T-helper 2 cell (primary cell): ENCODE data around the gene GTF3C6.
"Not testable (repeated sequence)": the region's sequence is repeated elsewhere in the genome, so short reads cannot be mapped to it uniquely, and the experiment has no call there.

ENCODE experiments used
- DNase-seq, 5 experiments: peaks; one replicate each; pipeline versions ENCODE4 v3.0.0 to v3.0.0-alpha.2; 2012 to 2022

The GTF3C6 gene

DNA sequence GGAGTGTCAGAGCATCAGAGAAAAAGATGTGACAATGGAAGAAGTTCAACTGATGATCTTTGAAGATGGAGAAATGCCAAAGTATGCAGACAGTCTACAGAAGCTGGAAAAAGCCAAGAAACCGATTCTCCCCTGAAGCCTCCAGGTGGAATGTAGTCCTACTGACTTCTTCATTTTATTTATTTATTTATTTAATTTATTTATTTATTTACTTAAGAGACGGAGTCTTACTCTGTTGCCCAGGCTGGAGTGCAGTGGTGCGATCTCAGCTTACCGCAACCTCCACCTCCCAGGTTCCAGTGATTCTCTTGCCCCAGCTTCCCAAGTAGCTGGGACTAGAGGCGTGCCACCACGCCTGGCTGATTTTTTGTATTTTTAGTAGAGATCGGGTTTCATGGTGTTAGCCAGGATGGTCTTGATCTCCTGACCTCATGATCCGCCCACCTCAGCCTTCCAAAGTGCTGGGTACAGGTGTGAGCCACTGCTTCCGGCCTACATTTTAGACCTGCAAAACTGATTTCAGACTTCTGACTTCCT is 21.1 kb downstream of the GTF3C6 start:
- DNase-seq, result peak in 1 of 5 experiments; percentile 47

- no peak for DNase-seq
Observed at GRCh38 chr6:110980227-110980626, 21.7 kb downstream of the GTF3C6 start.

DNA sequence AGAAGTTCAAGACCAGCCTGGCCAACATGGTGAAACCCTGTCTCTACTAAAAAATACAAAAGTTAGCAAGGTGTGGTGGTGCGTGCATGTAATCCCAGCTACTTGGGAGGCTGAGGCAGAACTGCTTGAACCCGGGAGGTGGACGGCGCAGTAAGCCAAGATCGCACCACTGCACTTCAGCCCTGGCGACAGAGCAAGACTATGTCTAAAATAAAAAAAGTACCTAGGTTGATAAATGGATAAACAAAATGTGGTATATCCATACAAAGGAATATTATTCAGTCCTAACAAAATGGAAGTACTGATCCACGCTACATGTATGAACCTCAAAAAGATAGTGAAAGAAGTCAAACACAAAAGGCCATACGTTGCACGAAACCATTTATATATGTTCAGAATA is 22.1 kb downstream of the GTF3C6 start:
- no peak for DNase-seq

GRCh38 chr6:110981202-110981600 is 22.7 kb downstream of the GTF3C6 start:
- no peak for DNase-seq

DNA sequence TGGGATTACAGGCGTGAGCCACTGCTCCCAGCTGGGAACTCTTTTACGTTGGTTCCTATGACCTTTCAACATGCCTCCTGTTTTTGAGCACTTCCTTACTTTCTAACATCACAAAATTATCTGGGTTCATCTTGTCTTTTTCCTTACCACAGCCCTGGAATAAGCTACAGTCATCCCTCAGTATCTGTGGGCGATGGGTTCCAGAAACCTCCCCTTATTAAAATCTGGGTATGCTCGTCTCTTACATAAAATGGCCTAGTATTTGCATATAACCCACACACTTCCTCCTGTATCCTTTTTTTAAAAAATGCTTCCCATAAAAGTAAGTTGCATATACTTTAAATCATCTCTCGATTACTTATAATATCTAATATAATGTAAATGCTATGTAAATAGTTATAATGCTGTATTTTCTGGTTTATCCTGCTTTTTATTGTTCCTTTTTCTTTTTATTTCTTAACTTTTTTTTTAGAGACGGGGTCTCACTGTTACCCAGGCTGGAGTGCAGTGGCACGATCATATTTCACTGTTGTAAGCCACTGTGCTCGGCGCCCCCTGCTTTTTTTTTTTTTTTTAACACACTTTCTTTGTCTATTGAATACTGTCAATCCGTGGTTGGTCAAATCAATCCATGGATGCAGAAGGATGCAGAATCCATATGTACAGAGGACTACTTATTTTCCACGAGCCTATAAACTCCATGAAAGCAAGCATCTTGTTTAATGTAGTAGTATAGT is 32.5 kb downstream of the GTF3C6 start:
- no peak for DNase-seq

DNA sequence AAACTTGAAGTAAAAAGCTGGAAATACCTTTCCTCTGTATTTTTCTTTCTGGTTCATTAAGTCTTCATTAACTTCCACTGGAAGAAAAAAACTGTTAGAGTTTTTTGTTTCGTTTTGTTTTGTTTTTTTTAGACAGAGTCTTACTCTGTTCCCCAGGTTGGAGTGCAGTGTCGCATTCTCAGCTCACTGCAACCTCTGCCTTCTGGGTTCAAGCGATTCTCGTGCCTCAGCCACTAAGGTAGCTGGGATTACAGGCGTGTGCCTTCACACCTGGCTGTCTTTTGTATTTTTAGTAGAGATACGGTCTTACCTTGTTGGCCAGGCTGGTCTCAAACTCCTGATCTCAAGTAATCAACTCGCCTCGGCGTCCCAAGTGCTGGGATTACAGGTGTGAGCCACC is 38.2 kb downstream of the GTF3C6 start:
- no peak for DNase-seq

DNA sequence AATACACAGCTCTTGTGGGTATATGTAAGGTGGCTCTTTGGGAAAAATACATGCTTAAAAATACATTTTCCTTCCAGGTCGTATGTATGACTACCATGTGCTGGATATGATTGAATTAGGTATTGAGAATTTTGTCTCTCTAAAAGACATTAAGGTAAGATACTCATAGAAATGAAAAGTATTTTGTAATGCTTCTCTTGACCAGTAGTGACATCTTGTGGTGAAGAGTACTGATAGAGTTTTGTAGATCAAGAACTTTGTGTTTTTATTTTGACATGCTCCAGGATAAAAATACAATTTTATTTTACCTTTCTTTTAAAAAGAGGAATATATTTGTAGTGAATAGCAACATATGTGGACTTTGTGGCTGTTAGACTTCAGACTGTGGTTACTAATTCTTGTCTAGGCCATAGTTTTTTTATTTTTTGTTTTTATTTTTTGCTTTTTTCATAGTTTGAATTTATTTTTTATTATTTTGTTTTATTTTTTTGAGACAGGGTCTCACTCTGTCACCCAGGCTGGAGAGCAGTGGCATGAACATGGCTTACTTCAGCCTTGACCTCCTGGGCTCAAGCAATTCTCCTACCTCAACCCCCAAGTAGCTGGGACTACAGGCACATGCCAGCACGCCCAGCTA is 41.2 kb downstream of the GTF3C6 start:
- peak in 1 of 5 experiments; percentile 50 for DNase-seq

DNA sequence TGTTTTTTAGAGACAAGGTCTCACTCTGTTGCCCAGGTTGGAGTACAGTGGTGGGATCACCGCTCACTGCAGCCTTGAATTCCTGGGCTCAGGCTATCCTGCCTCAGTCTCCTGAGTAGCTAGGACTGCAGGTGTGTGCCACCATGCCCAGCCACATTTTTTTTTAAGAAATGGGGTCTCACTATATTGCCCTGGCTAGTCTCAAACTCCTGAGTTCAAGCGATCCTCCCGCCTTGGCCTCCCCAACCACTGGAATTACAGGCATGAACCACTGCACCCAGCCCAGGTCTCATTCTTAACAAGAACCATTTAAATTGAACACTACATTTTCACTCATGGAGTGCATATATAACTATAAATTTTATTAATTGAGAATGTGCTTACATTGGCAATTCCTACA is 43.8 kb downstream of the GTF3C6 start:
- no peak for DNase-seq

DNA sequence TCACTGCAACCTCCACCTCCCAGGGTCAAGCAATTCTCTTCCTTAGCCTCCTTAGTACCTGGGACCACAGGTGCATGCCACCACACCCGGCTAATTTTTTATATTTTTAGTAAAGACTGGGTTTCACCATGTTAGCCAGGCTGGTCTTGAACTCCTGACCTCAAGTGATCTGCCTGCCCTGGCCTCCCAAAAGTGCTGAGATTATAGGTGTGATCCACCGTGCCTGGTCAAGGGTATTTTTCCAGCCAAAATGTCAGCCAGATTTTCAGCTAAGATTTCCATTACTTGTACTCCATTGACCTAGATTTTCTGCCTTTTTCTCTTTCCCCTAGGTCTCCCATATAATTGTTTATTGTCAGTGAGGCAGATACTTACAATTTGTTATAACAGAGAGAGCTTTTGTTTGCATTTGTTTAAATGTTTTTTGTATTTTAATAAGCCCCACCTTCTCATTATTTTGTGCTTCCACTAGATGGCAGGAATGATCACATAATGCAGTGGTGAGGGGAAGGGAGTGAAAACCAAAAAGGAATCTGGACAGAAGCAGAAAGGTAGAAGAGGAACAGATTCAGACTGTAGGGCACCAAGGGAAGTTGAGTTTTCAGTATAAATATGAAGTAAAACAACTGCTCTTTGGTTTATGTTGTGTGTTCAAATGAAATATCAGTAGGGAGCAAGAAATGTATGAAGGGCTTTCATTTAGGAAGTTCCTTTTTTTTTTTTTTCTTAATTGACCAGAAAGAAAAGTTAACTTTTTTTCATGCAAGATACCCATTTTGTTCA is 53.0 kb downstream of the GTF3C6 start:
- DNase-seq, result peak in 1 of 5 experiments; percentile 57

DNA sequence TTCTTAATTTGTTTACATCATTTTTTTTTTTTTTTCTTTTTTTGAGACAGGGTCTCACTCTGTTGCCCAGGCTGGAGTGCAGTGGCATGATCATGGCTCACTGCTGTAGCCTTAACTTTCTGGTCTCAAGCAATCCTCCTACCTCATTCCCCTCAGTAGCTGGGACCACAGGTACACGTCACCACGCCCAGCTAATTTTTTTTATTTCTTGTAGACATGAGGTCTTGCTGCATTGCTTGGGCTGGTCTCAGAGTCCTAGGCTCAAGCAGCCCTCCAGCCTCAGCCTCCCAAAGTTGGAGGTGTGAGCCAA is 53.6 kb downstream of the GTF3C6 start:
- DNase-seq, result no peak

- DNase-seq, result not testable (repeated sequence)
Observed at GRCh38 chr6:111012520-111012919, 54.0 kb downstream of the GTF3C6 start.

DNA sequence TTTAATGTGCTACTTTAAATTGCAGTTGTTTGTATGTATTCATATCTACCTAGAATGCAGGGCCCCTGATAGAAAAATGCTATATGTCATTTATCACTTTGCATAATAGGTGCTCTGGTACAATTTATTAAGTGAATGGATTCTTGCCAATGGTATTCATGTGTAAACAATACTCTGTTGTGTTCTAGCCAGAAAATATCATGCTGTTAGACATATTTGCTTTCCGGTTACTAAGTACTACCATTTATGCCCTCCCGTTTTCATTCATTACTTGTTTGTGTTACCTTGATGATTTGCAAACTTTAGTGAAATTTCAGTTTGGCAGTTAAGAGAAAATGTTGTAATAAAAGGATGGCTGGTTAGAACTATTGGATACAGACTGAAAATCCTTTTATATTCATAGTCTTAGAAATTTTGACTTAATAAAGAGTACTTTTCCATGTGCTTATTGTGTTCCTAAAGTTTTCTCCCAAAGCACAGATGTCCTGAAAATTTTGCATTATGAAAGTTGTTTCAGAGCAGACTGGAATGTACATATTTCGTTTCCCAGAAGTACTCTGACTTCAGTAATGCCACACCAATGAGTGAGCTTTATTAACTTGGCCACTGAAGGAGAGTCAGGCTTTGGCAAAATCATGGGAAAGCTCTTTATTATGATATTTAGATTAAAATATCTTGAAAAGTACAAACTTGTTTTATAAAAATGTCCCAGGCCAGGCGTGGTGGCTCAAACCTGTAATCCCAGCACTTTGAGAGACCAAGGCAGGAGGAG is 54.8 kb downstream of the GTF3C6 start:
- DNase-seq, result no peak

DNA sequence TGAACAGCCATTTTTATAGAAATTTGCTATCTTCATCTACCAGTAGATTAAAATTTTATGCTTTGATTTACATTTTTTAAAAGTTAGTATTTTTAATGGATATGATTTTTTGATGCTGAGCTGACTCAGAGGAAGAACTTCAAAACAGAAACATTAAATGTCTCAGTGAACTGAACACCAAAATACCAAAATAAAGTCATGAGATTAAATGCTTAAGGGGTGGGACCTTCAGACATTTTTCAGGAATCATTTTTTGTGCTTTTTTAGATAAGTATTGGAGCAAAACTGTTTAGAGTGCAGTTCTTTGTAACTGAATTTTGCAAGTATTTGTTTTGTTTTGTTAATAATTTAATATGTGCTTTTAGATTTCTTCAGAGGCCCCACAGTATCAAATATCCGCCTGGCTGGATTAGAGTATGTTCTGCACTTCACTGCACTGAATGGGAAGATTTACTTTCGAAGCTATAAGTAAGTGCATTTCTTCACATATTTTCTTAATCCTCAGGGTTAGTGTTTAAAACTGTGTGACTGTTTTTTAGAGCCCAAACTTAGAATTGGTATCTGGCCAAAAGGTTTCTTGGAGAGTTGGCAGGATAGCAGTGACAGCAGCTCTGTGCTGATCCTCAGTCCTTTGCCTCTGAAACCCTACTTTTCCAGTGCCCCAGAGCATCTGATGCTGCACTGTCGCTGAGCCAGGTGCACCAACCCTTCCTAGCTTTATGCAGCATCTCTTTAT is 57.1 kb downstream of the GTF3C6 start:
- no peak for DNase-seq

DNA sequence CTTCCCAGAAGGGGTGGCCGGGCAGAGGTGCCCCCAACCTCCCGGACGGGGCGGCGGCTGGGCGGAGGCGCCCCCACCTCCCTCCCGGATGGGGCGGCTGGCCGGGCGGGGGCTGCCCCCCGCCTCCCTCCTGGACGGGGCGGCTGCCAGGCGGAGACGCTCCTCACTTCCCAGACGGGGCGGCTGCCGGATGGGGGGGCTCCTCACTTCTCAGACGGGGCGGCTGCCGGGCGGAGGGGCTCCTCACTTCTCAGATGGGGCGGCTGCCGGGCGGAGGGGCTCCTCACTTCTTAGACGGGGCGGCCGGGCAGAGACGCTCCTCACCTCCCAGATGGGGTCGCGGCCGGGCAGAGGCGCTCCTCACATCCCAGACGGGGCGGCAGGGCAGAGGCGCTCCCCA is 58.7 kb downstream of the GTF3C6 start:
- not testable (repeated sequence) for DNase-seq
